Sigmoid colon (tissue), 4 donors: ENCODE results near the gene BCL3.
A peak's percentile ranks its signal among the peaks of the same experiment; 100 is the strongest.

ENCODE experiments used
- CTCF ChIP-seq, 4 experiments: fragments of 450-650 bp in 3 of 4; fragments of 200-600 bp in 1 of 4; IDR thresholded peaks; one replicate each; pipeline ENCODE4 v1.5.1; 2016 to 2019; ENCODE audit warnings: antibody characterized with exemption in 4 of 4, mild to moderate bottlenecking in 3 of 4, moderate library complexity in 2 of 4
- POLR2AphosphoS5 ChIP-seq, 4 donors: sonication (generic); formaldehyde crosslinking; IDR thresholded peaks; one replicate each; pipeline ENCODE4 v1.6.1; 2017; ENCODE audit warnings: antibody characterized with exemption in 4 of 4

GRCh38 chr19:44807652-44808462, 59.3 kb downstream of the BCL3 start:
- TF ChIP-seq CTCF (IDR thresholded peaks at IDR 0.05) = peak in 2 of 4 experiments; percentile 15 to 23
- TF ChIP-seq POLR2AphosphoS5 (IDR thresholded peaks at IDR 0.05) = no peak
